K562 (cell line): Measurements from ENCODE around the gene WWTR1. TPM values are rescaled to one million over a fixed set of nuclear protein-coding genes. Genes with fewer than 3 reads are reported as not detected.

Experiments used
- DMBX1 ChIP-seq: fragments of 250-450 bp; sonication (Bioruptor Pico); IDR thresholded peaks from 2 replicates; pipeline ENCODE4 v1.8.0; 2022; ENCODE audit warnings: inconsistent platforms, mild to moderate bottlenecking, moderate library complexity, borderline replicate concordance
- EHMT2 ChIP-seq: fragments of 450-650 bp; IDR thresholded peaks from 2 replicates; pipeline ENCODE4 v1.6.1; 2018; ENCODE audit warnings: antibody characterized with exemption
- MAZ ChIP-seq, 2 experiments: fragments of 450-650 bp in 1 of 2; sonication (generic) in 1 of 2; formaldehyde crosslinking; IDR thresholded peaks in 1 of 2; conservative IDR thresholded peaks in 1 of 2; 2 replicates each; pipeline versions ENCODE4 v1.4.0 to v1.5.0; 2020; ENCODE audit warnings: mild to moderate bottlenecking in 1 of 2, missing genetic modification reagents in 1 of 2
- OTX1 ChIP-seq: fragments of 450-650 bp; formaldehyde crosslinking; IDR thresholded peaks from 2 replicates; pipeline ENCODE4 v1.4.0; 2022; ENCODE audit warnings: mild to moderate bottlenecking
- PBX2 ChIP-seq, 2 experiments: IDR thresholded peaks in 1 of 2; conservative IDR thresholded peaks in 1 of 2; 2 replicates each; pipeline ENCODE4 v1.6.1; 2016; ENCODE audit warnings: low read depth in 2 of 2, mild to moderate bottlenecking in 1 of 2, missing compliant biosample characterization in 1 of 2, missing genetic modification characterization in 1 of 2, moderate library complexity in 1 of 2
- SMAD1 ChIP-seq: fragments of 150-350 bp; IDR thresholded peaks from 2 replicates; pipeline ENCODE4 v1.6.1; 2014; ENCODE audit warnings: low read length, low read depth; ENCODE audit not compliant: partially characterized antibody
- YY1 ChIP-seq, 3 experiments: IDR thresholded peaks; 2 replicates each; pipeline ENCODE4 v1.6.1; 2011; ENCODE audit warnings: low read length in 2 of 3, mild to moderate bottlenecking in 2 of 3, moderate library complexity in 2 of 3, borderline replicate concordance in 1 of 3, control low read depth in 1 of 3, low read depth in 1 of 3; ENCODE audit not compliant: insufficient read depth in 3 of 3, insufficient replicate concordance in 2 of 3, control insufficient read depth in 1 of 3, insufficient read length in 1 of 3; ENCODE audit errors: extremely low read depth in 1 of 3
- ZKSCAN1 ChIP-seq: fragments of 150-350 bp; IDR thresholded peaks from 2 replicates; pipeline ENCODE4 v1.6.1; 2016; ENCODE audit warnings: low read depth, low read length
- ZNF23 ChIP-seq: fragments of 250-450 bp; sonication (Bioruptor Pico); IDR thresholded peaks from 2 replicates; pipeline ENCODE4 v1.4.0; 2020; ENCODE audit warnings: mild to moderate bottlenecking
- ZNF436 ChIP-seq: fragments of 250-450, 450-650 bp; sonication (Bioruptor Pico); formaldehyde crosslinking; IDR thresholded peaks from 2 replicates; pipeline ENCODE4 v1.7.0; 2020; ENCODE audit warnings: mild to moderate bottlenecking
- ZNF655 ChIP-seq: fragments of 250-450 bp; sonication (Bioruptor Pico); IDR thresholded peaks from 2 replicates; pipeline ENCODE4 v1.5.0; 2021
- polyA plus RNA-seq, 8 experiments: library from polyadenylated mRNA; depleted of rRNA in 4 of 8; stranded (reverse) in 5 of 8; unstranded in 3 of 8; fragments of >200 nt; fragmentation: Nextera tagmentation in 2 of 8; fragmentation: Illumina TruSeq in 1 of 8; extraction: Ambion mirVana in 2 of 8; extraction: Trizol in 1 of 8; gene quantifications; 2 replicates each; pipeline versions ENCODE4 v1.2.1 to v1.2.3, GENCODE V29; 2011 to 2014; ENCODE audit warnings: inconsistent platforms in 1 of 8, missing spikeins in 1 of 8
- total RNA-seq, 7 experiments: library from RNA; depleted of rRNA in 6 of 7; stranded (reverse); fragments of >200 nt in 6 of 7; fragmentation: Illumina TruSeq in 2 of 7; extraction: Trizol in 2 of 7; gene quantifications; 2 replicates each; pipeline versions ENCODE4 v1.2.1 to v1.2.3, GENCODE V29; 2011 to 2021; ENCODE audit warnings: low replicate concordance in 1 of 7
- TF ChIP-seq, protein P1 (sequence below), 2 experiments: fragments of 450-650 bp; formaldehyde crosslinking in 1 of 2; IDR thresholded peaks; 2 replicates each; pipeline versions ENCODE4 v1.4.0 to v1.6.1; 2014 to 2020; ENCODE audit warnings: mild to moderate bottlenecking in 2 of 2, borderline replicate concordance in 1 of 2, low read depth in 1 of 2

Gene WWTR1
- total and polyA plus RNA-seq, 9 of the 15 experiments (the other 6 are each of a cell fraction or from before 2014, with no cell fraction given) = 0.04 to 1.5 (median 0.60) TPM

GRCh38 chr3:149575961-149576564 is 81.8 kb downstream of the WWTR1 start (continued):
- TF ChIP-seq, protein P1, sequence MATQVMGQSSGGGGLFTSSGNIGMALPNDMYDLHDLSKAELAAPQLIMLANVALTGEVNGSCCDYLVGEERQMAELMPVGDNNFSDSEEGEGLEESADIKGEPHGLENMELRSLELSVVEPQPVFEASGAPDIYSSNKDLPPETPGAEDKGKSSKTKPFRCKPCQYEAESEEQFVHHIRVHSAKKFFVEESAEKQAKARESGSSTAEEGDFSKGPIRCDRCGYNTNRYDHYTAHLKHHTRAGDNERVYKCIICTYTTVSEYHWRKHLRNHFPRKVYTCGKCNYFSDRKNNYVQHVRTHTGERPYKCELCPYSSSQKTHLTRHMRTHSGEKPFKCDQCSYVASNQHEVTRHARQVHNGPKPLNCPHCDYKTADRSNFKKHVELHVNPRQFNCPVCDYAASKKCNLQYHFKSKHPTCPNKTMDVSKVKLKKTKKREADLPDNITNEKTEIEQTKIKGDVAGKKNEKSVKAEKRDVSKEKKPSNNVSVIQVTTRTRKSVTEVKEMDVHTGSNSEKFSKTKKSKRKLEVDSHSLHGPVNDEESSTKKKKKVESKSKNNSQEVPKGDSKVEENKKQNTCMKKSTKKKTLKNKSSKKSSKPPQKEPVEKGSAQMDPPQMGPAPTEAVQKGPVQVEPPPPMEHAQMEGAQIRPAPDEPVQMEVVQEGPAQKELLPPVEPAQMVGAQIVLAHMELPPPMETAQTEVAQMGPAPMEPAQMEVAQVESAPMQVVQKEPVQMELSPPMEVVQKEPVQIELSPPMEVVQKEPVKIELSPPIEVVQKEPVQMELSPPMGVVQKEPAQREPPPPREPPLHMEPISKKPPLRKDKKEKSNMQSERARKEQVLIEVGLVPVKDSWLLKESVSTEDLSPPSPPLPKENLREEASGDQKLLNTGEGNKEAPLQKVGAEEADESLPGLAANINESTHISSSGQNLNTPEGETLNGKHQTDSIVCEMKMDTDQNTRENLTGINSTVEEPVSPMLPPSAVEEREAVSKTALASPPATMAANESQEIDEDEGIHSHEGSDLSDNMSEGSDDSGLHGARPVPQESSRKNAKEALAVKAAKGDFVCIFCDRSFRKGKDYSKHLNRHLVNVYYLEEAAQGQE (IDR thresholded peaks at IDR 0.05; ENCODE audit: borderline replicate concordance) = no peak
- TF ChIP-seq, protein P1 (CRISPR knock-in tag; IDR thresholded peaks at IDR 0.05; ENCODE audit: low read depth) = no peak
- TF ChIP-seq ZKSCAN1 (no peak), EHMT2 (peak; percentile 79; the same call in 1 of the 2 replicates), YY1 (IDR thresholded peaks at IDR 0.05; ENCODE audit: borderline replicate concordance in 1 of 3, control insufficient read depth in 1 of 3, extremely low read depth in 1 of 3, insufficient read depth in 3 of 3, insufficient read length in 1 of 3, insufficient replicate concordance in 2 of 3, low read depth in 1 of 3, low read length in 2 of 3) (peak in 1 of 3 experiments; percentile 36), ZNF436 (CRISPR knock-in tag) (no peak), MAZ (CRISPR knock-in tag; conservative IDR thresholded peaks at IDR 0.05 in 1 of 2, IDR thresholded peaks at IDR 0.05 in 1 of 2) (0 out of 4 replicates have a peak, but pooled peaks of 1 of the 2 experiments have one; percentile 34), ZNF655 (no peak), ZNF23 (no peak), PBX2 (CRISPR knock-in tag; IDR thresholded peaks at IDR 0.05; ENCODE audit: low read depth) (no peak), PBX2 (tag; conservative IDR thresholded peaks at IDR 0.05; ENCODE audit: low read depth) (peak; percentile 32; the same call in 1 of the 2 replicates), SMAD1 (no peak), OTX1 (no peak), DMBX1 (peak; percentile 79)
